ENCODE measurements around the gene REN. TPM values are rescaled to one million over a fixed set of nuclear protein-coding genes. Genes with fewer than 3 reads are reported as not detected.

Gene REN
- total RNA-seq, 4 donors from 2014 or later, result 0.17 to 0.26 TPM; not detected in 2

- 55 to 63% methylated on average over 21 of the region's 21 CpGs for WGBS, 2 donors
- no peak for DNase-seq (ENCODE audit: low spot score in 2 of 2)
- no peak overlapping the region for H3K4me3 ChIP-seq (ENCODE audit: low read depth, poor library complexity, severe bottlenecking)
- TF ChIP-seq CTCF (IDR thresholded peaks at IDR 0.05) (no peak), POLR2A (IDR thresholded peaks at IDR 0.05) (no peak)
- intact Hi-C loops (cut with DNase I; ENCODE audit: low total_unique reads), result no loop called here
Measured at GRCh38 chr1:204108312-204109141, 57.6 kb downstream of the REN start.

GRCh38 chr1:204107892-204108291 is 58.2 kb downstream of the REN start:
- DNase-seq (ENCODE audit: low spot score in 2 of 2), result no peak
- TF ChIP-seq CTCF (IDR thresholded peaks at IDR 0.05) (no peak), POLR2A (IDR thresholded peaks at IDR 0.05) (no peak)
- no peak overlapping the region for H3K4me3 ChIP-seq (ENCODE audit: low read depth, poor library complexity, severe bottlenecking)
- WGBS, 2 donors, result 85 to 96% methylated on average over 2 of the region's 2 CpGs
- intact Hi-C loops (cut with DNase I; ENCODE audit: low total_unique reads), result no loop called here

GRCh38 chr1:204106825-204107224 is 59.3 kb downstream of the REN start:
- 84 to 95% methylated on average over 1 of the region's 1 CpG for WGBS, 2 donors
- no peak overlapping the region for H3K4me3 ChIP-seq (ENCODE audit: low read depth, poor library complexity, severe bottlenecking)
- DNase-seq (ENCODE audit: low spot score in 2 of 2), result no peak
- intact Hi-C loops (cut with DNase I; ENCODE audit: low total_unique reads), result no loop called here
- TF ChIP-seq POLR2A (IDR thresholded peaks at IDR 0.05), result no peak
- no peak for TF ChIP-seq CTCF (IDR thresholded peaks at IDR 0.05)

- DNase-seq (ENCODE audit: low spot score in 2 of 2), result no peak
- WGBS, 2 donors, result 87 to 90% methylated on average over 6 of the region's 6 CpGs
Measured at GRCh38 chr1:204105131-204105515, 61.0 kb downstream of the REN start.

More at GRCh38 chr1:204105131-204105515, 61.0 kb downstream of the REN start:
- no peak for TF ChIP-seq CTCF (IDR thresholded peaks at IDR 0.05)
- TF ChIP-seq POLR2A (IDR thresholded peaks at IDR 0.05), result no peak
- no peak overlapping the region for H3K4me3 ChIP-seq (ENCODE audit: low read depth, poor library complexity, severe bottlenecking)
- intact Hi-C loops (cut with DNase I; ENCODE audit: low total_unique reads), result no loop called here

Other genes starting within 250 kb of the REN start
- 10 to 100 TPM in 2 of 4 donors, 1 to 10 TPM in 2; 7.2 to 32.2 (median 16.8) TPM for gene SOX13, start 93.2 kb downstream of the REN start, total RNA-seq
- 10 to 100 TPM; 21.5 to 53.8 (median 42.6) TPM for gene ETNK2, start 14.3 kb downstream of the REN start, total RNA-seq
- gene KISS1, start 30.2 kb upstream of the REN start, total RNA-seq, result not detected
- gene GOLT1A, start 47.7 kb upstream of the REN start, total RNA-seq, result 1 to 10 TPM in 1 of 4 donors, under 1 TPM in 1, not detected in 2; 0.91 to 1.5 TPM
- gene PLEKHA6, start 193.6 kb upstream of the REN start, total RNA-seq, result 10 to 100 TPM in 2 of 4 donors, 1 to 10 TPM in 2; 1.7 to 16.4 (median 11.1) TPM
- 10 to 100 TPM; 37.9 to 56.4 (median 49.5) TPM for gene PPP1R15B, start 245.5 kb upstream of the REN start, total RNA-seq